Lower lobe of right lung (tissue), 2 donors: ENCODE data around the gene RNF212. TPM values are rescaled to one million over a fixed set of nuclear protein-coding genes. Genes with fewer than 3 reads are reported as not detected.

Experiments used
- ATAC-seq, 2 donors: fragments of 200-7000 bp; cut with Tn5 transposase; one replicate each; pipeline ENCODE4 v1.9.1; 2020 to 2022; ENCODE audit warnings: mild to moderate bottlenecking in 2 of 2, moderate library complexity in 2 of 2
- DNase-seq: peaks from one replicate; pipeline ENCODE4 v3.0.0-alpha.2; 2020
- H3K27ac ChIP-seq: fragments of 200-600 bp; one replicate; pipeline ENCODE4 v1.8.0; 2022
- H3K27me3 ChIP-seq: fragments of 200-600 bp; one replicate; pipeline ENCODE4 v1.8.0; 2022; ENCODE audit warnings: low read depth
- H3K36me3 ChIP-seq: fragments of 200-600 bp; one replicate; pipeline ENCODE4 v1.8.0; 2022; ENCODE audit warnings: mild to moderate bottlenecking
- H3K4me1 ChIP-seq: fragments of 200-600 bp; one replicate; pipeline ENCODE4 v1.8.0; 2022
- H3K4me3 ChIP-seq: fragments of 200-600 bp; one replicate; pipeline ENCODE4 v1.8.0; 2022; ENCODE audit warnings: mild to moderate bottlenecking
- H3K9me3 ChIP-seq: fragments of 200-600 bp; one replicate; pipeline ENCODE4 v1.8.0; 2022
- CTCF ChIP-seq: fragments of 200-600 bp; IDR thresholded peaks from one replicate; pipeline ENCODE4 v1.8.0; 2022; ENCODE audit warnings: antibody characterized with exemption, mild to moderate bottlenecking
- intact Hi-C: fragments of 100-400 bp; cut with DNase I; formaldehyde crosslinking; loops from one replicate; pipeline ENCODE4 v1.11.0; 2022
- total RNA-seq: library from RNA; stranded (reverse); fragmentation: NEBNext Ultra II Directional; extraction: Animal tissue kit (Norgen Biotek cat#: 25700); gene quantifications from one replicate; pipeline ENCODE4 v1.2.1, GENCODE V29; 2021
- donor health status: DM: no; HTN: yes; CAD: no; lungs with severe emphysema.

Gene RNF212
- total RNA-seq, 1 donor from 2014 or later, result 6.8 TPM

- no peak overlapping the region for H3K4me3 ChIP-seq
- TF ChIP-seq CTCF, result no peak
- intact Hi-C loops, result no loop called here
- H3K27ac ChIP-seq, result no peak overlapping the region
- no peak for DNase-seq
- no peaks in the 10 kb centered on the region for H3K9me3 ChIP-seq
- H3K36me3 ChIP-seq, result no peaks in the 10 kb centered on the region
- no peak for ATAC-seq
- H3K27me3 ChIP-seq, result peaks cover 9% of the 10 kb centered on the region
- no peaks in the 10 kb centered on the region for H3K4me1 ChIP-seq
These were observed 7.7 kb downstream of the RNF212 start for GRCh38 chr4:1105662-1106061.

- Histone ChIP-seq H3K4me3 (no peak overlapping the region), H3K36me3 (no peaks in the 10 kb centered on the region), H3K27me3 (peaks cover 9% of the 10 kb centered on the region), H3K4me1 (no peaks in the 10 kb centered on the region), H3K9me3 (no peaks in the 10 kb centered on the region), H3K27ac (no peak overlapping the region)
- intact Hi-C loops, result no loop called here
- no peak for TF ChIP-seq CTCF
- DNase-seq (no peak), ATAC-seq (no peak)
These were observed 8.3 kb downstream of the RNF212 start for GRCh38 chr4:1105067-1105466.

GRCh38 chr4:1104647-1105046, 8.7 kb downstream of the RNF212 start:
- intact Hi-C loops, result no loop called here
- Histone ChIP-seq H3K27me3 (peaks cover 8% of the 10 kb centered on the region), H3K4me3 (no peak overlapping the region), H3K9me3 (no peaks in the 10 kb centered on the region), H3K36me3 (no peaks in the 10 kb centered on the region), H3K4me1 (no peaks in the 10 kb centered on the region), H3K27ac (no peak overlapping the region)
- ATAC-seq (no peak), DNase-seq (no peak)
- no peak for TF ChIP-seq CTCF

GRCh38 chr4:1099684-1100335, 13.6 kb downstream of the RNF212 start:
- DNase-seq (no peak), ATAC-seq (no peak)
- TF ChIP-seq CTCF, result no peak

GRCh38 chr4:1099270-1099669, 14.1 kb downstream of the RNF212 start:
- TF ChIP-seq CTCF, result no peak
- Histone ChIP-seq H3K36me3 (no peaks in the 10 kb centered on the region), H3K9me3 (no peaks in the 10 kb centered on the region), H3K27ac (no peak overlapping the region), H3K27me3 (no peaks in the 10 kb centered on the region), H3K4me1 (no peaks in the 10 kb centered on the region), H3K4me3 (no peak overlapping the region)
- DNase-seq (no peak), ATAC-seq (no peak)
- intact Hi-C loops, result no loop called here

More at GRCh38 chr4:1099684-1100335, 13.6 kb downstream of the RNF212 start:
- H3K27me3 ChIP-seq, result no peaks in the 10 kb centered on the region
- no peaks in the 10 kb centered on the region for H3K4me1 ChIP-seq
- H3K27ac ChIP-seq, result no peak overlapping the region
- no peaks in the 10 kb centered on the region for H3K9me3 ChIP-seq
- H3K36me3 ChIP-seq, result no peaks in the 10 kb centered on the region
- H3K4me3 ChIP-seq, result no peak overlapping the region
- intact Hi-C loops, result no loop called here
